ENCODE results near the gene KCNJ1.

GRCh38 chr11:128892866-128893565 is 25.9 kb upstream of the KCNJ1 start:
- TF ChIP-seq, protein P1, sequence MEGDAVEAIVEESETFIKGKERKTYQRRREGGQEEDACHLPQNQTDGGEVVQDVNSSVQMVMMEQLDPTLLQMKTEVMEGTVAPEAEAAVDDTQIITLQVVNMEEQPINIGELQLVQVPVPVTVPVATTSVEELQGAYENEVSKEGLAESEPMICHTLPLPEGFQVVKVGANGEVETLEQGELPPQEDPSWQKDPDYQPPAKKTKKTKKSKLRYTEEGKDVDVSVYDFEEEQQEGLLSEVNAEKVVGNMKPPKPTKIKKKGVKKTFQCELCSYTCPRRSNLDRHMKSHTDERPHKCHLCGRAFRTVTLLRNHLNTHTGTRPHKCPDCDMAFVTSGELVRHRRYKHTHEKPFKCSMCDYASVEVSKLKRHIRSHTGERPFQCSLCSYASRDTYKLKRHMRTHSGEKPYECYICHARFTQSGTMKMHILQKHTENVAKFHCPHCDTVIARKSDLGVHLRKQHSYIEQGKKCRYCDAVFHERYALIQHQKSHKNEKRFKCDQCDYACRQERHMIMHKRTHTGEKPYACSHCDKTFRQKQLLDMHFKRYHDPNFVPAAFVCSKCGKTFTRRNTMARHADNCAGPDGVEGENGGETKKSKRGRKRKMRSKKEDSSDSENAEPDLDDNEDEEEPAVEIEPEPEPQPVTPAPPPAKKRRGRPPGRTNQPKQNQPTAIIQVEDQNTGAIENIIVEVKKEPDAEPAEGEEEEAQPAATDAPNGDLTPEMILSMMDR (conservative IDR thresholded peaks at IDR 0.05), result no peak
- TF ChIP-seq EZH2 (IDR thresholded peaks at IDR 0.05; ENCODE audit: low read depth), result no peak

All from PC-9 (cell line).